Subcutaneous abdominal adipose tissue (tissue), 5 donors: ENCODE measurements around the gene AQP6.

Experiments used
- H3K27ac ChIP-seq: one replicate; pipeline ENCODE4 v1.7.0; 2013; ENCODE audit warnings: low read depth, mild to moderate bottlenecking, inconsistent platforms, low read length, moderate library complexity
- H3K27me3 ChIP-seq, 5 donors: one replicate each; pipeline ENCODE4 v1.7.0; 2013; ENCODE audit warnings: low read length in 5 of 5, inconsistent platforms in 1 of 5; ENCODE audit not compliant: control insufficient read depth in 5 of 5, insufficient read depth in 4 of 5
- H3K36me3 ChIP-seq, 5 donors: one replicate each; pipeline ENCODE4 v1.7.0; 2013; ENCODE audit warnings: low read length in 5 of 5; ENCODE audit not compliant: control insufficient read depth in 5 of 5, insufficient read depth in 5 of 5
- H3K4me1 ChIP-seq, 5 donors: one replicate each; pipeline ENCODE4 v1.7.0; 2013; ENCODE audit warnings: low read length in 5 of 5, mild to moderate bottlenecking in 3 of 5, moderate library complexity in 1 of 5; ENCODE audit not compliant: control insufficient read depth in 5 of 5, insufficient read depth in 5 of 5
- H3K4me3 ChIP-seq, 5 donors: one replicate each; pipeline ENCODE4 v1.7.0; 2013; ENCODE audit warnings: low read length in 5 of 5, low read depth in 1 of 5
- H3K9ac ChIP-seq, 5 donors: one replicate each; pipeline ENCODE4 v1.7.0; 2013; ENCODE audit warnings: low read length in 5 of 5, mild to moderate bottlenecking in 4 of 5, moderate library complexity in 3 of 5
- H3K9me3 ChIP-seq, 5 donors: one replicate each; pipeline ENCODE4 v1.7.0; 2013; ENCODE audit warnings: low read length in 5 of 5; ENCODE audit not compliant: control insufficient read depth in 5 of 5
- donor health status: healthy.
- donor health status: healthy.
- donor health status: healthy.
- donor health status: healthy.
- donor health status: healthy.

The AQP6 gene

DNA sequence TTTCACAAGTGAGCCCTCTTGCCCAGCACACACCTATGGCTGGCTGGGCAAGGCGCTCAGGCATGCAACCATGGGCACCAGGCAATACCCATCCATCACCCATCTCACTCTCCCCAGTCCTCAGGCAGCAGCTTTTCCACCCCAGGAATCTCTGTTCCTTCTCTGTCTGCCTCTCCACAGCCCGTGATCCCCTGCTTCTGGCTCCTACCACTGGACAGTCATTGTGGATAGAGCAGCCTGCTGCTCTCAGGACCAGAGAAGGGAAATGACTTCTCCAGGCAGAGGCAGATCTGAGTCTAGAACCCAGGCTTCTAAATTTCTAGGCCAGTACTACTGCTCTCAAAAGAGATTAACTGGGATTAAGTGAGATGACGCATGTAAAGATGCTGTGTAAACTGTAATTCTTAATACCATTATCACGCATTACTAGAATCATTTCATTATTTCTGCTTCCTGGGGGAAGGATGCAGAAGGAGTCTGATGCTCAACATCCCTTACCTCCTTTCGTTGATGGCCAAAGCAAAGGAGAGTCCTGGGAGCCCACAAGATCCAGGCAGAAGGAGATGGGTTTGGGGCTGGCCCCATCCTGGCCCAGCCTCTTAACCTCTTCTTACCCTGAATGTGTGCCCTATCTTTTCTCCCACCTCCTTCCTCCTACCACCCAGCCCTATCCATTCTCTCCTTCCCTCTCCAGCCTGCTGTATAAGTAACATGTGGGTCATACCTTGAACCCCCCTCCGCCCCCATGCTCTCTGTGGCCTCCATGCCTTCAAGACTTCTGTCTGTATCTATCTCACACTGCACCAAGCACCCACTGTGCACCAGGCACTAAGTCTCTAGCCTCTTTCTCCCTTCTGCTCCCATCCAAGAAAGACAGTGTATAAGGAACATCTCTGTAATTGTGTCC lies 15.8 kb upstream of the AQP6 start:
- Histone ChIP-seq H3K4me3 (no peak overlapping the region), H3K27me3 (peaks cover 45 to 61% (median 55%) of the 10 kb centered on the region in 5 donors), H3K27ac (no peak overlapping the region), H3K9me3 (no peaks in the 10 kb centered on the region), H3K9ac (no peak overlapping the region), H3K4me1 (peaks cover 0 to 20% (median 3%) of the 10 kb centered on the region in 5 donors), H3K36me3 (no peaks in the 10 kb centered on the region)

DNA sequence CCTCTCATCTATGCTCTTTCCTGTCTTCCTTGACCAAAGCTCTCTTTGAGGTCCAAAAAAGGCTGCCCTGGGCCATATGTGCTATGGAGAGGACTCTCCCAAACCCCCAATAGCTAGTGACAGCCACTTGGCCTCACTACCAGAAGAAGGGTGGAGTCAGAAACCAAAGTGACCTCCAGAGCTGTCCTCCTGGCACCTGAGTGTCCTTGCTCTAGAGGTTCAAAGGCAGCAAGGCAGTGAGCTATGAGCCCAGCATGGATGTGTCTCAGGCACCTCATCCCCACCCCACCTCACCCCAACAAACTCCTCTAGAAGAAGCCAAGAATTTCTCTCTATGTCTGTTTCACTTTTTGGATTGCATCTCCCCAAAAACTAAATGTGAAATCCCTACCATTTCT lies 15.2 kb upstream of the AQP6 start:
- no peak overlapping the region for H3K9ac ChIP-seq
- H3K27ac ChIP-seq, result no peak overlapping the region
- H3K4me1 ChIP-seq, result peaks cover 0 to 20% (median 3%) of the 10 kb centered on the region in 5 donors
- no peaks in the 10 kb centered on the region for H3K36me3 ChIP-seq
- no peaks in the 10 kb centered on the region for H3K9me3 ChIP-seq
- H3K4me3 ChIP-seq, result no peak overlapping the region
- H3K27me3 ChIP-seq, result peaks cover 45 to 68% (median 52%) of the 10 kb centered on the region in 5 donors

DNA sequence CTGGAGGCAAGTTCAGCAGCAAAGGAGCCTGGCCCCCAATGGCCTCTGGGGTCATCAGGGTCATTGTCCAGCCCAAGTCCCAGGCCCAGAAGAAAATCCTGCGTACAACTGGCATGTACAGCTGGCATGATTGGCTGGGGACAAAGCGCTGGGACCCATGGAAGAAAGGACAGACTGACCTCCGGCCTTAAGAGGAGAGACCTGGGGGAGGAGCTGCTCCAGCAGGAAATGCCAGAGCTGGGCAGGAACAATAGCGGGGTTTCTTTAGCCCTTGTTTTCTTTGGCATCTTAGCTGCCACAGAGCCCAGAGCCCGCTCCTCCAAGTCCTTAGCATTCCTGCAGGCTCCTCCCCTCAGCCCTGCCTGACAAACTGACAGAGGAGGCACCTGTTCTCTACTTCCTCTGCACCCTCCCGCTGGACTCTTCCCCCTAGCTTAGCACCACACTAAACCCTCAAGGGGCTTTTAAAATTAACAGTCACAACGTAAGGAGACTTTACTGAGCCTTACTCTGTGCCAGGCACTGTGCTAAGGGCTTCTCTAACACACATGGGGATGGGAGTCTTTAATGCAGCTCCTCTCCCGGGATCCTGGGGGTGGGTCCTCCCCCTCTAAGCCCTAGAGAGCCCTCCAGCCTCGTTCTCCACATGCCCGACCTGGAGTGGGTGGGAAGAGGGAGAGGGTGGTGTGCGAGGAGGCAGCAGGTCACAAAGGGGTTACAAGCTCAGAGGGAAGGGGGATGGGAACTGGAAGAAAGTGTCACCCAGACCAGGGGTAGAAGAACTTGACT lies 12.9 kb upstream of the AQP6 start:
- Histone ChIP-seq H3K27ac (no peak overlapping the region), H3K4me3 (no peak overlapping the region), H3K4me1 (peaks cover 0 to 20% (median 3%) of the 10 kb centered on the region in 5 donors), H3K36me3 (no peaks in the 10 kb centered on the region), H3K27me3 (peaks cover 36 to 65% (median 45%) of the 10 kb centered on the region in 5 donors), H3K9me3 (no peaks in the 10 kb centered on the region), H3K9ac (no peak overlapping the region)

DNA sequence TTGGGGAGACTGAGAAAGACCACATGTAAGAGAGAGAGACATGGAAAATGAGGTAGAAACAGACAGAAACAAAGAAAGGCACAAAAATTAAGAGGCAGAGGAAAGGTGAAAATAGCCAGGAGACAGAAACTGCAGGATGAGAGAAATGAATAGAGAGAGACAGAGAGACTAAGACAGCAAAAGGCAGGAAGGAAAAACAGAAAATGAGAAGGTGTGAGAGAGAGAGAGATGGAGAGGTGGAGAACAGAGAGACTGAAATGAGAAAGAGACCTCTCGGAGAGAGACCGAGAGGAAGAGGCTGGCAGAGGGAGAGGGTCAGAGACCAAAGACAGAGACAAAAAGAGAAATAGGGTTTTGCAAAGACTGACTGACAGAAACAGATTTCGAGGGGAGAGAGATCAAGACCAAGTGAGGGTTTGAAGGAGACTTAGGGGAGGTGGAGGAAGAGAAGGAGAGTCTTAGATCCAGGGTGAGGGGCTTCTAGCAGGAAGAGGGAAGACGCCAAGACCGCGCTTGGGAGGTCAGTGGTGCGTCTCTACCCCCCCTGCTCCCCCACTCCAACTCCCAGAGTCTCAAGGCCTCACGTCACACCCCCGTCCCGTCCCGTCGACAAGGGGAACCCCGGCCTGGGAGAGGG lies 12.2 kb upstream of the AQP6 start:
- no peak overlapping the region for H3K27ac ChIP-seq
- H3K4me1 ChIP-seq, result peaks cover 0 to 20% (median 3%) of the 10 kb centered on the region in 5 donors
- no peaks in the 10 kb centered on the region for H3K9me3 ChIP-seq
- no peak overlapping the region for H3K4me3 ChIP-seq
- H3K9ac ChIP-seq, result no peak overlapping the region
- H3K36me3 ChIP-seq, result no peaks in the 10 kb centered on the region
- H3K27me3 ChIP-seq, result peaks cover 34 to 61% (median 42%) of the 10 kb centered on the region in 5 donors

DNA sequence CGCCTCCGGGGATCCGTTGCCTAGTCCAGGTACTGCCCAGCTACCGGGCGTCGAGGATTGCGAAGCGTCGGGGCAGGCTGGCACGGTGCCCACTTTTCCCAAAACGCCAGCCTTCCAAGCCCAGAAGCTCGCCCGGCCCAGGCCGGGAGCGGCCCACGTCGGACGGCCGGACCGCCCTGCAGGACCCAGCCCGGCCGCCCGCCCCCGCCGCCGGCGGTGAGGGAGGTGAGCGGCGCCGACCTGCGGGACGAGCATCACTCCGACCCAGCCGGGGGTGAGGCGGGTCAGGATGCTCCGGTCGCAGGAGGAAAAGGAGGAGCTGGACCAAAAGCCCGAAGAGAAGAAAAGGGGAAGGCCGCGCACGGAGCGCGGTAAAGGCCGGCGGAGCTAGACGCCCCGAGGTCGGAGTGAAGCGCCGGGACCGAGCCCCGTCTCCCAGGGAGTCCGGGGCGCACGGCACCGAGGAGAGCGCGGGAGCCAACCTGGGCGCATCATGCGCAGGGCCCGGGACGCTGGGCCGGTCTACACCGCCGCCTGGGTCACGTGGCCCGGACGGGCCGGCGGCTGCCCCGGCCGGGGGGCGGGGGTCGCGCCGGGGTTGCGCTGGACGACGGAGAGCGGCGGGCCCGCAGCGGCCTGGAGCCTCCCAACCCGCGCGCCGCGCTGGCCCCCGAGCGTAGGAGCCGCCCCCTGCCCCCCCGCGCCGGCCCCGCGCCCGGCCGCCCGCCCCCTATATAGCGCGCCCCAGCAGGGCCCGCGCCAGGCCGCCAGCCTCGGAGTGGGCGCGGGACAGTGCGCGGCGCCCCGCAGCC lies 11.4 kb upstream of the AQP6 start, which contains the start of gene AQP5:
Gene AQP5, plus strand, starts transcription at position 762 of the 812 bp plus-strand sequence. CDS start 146 bp downstream, outside the sequence.
- Histone ChIP-seq H3K4me3 (peak within 1 kb of the TSS in 3 of 5 donors; percentile 16 to 44 (median 38)), H3K27ac (no peak within 1 kb of the TSS), H3K9me3 (no peaks in the 10 kb centered on the region), H3K4me1 (peaks cover 0 to 20% (median 3%) of the 10 kb centered on the region in 5 donors), H3K9ac (no peak within 1 kb of the TSS), H3K36me3 (no peaks in the 10 kb centered on the region), H3K27me3 (peaks cover 29 to 65% (median 42%) of the 10 kb centered on the region in 5 donors)

DNA sequence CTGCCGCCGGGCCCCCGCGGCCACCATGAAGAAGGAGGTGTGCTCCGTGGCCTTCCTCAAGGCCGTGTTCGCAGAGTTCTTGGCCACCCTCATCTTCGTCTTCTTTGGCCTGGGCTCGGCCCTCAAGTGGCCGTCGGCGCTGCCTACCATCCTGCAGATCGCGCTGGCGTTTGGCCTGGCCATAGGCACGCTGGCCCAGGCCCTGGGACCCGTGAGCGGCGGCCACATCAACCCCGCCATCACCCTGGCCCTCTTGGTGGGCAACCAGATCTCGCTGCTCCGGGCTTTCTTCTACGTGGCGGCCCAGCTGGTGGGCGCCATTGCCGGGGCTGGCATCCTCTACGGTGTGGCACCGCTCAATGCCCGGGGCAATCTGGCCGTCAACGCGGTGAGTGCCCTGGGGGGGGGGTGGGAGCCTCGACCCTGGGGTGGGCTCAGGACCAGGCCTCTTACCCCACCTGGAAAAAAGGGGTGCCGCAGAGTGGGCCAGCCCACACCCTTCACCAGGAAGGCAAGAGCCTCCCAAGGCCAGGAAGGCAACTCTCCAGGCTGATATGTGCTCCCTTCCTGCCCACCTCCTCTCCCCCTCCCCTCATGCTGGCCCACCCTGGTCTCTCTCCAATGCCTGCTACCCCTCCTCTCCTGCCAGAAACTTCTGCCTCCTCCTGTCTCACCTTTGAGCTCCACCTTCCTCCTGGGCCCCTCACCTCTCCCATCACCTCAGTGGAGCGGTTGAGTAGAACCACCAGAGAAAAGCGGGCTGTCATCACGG lies 10.6 kb upstream of the AQP6 start:
- no peak overlapping the region for H3K4me3 ChIP-seq

DNA sequence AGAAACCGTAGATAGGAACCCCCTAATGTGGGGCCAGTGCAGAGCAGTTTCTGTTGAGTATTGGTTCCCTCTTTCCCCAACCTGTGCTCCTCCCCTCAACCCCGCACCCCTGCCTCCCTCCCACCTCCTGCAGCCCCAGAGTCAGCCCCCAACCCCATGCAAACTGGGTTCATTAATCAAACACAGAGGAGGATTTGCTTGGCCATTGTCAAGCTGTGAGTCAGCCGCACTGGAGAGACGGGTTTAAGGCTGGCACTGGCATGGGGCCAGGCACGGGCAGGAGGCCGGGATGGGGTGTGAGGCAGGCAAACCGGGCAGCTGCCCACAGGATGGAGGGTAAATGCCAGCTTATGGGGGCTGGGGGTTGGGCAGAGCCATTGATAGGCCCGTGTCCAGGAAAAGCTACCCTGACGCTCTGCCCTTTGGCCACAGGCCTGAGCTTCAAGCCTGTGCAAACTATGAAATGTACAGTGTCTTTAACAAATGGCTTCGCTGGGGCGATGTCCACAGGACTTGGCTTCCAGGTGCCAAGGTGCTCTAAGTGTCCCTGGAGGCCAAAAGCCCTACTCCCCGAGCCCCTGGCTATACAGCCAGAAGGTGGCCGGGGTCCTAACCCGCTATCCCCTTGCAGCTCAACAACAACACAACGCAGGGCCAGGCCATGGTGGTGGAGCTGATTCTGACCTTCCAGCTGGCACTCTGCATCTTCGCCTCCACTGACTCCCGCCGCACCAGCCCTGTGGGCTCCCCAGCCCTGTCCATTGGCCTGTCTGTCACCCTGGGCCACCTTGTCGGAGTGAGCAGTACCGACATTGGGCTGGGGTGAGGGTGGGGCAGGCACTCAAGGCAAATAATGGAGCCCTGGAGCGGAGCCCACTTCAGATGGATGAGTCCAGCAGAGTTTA lies 9.6 kb upstream of the AQP6 start:
- H3K27ac ChIP-seq, result no peak overlapping the region
- peaks cover 0 to 31% (median 14%) of the 10 kb centered on the region in 5 donors for H3K4me1 ChIP-seq
- no peak overlapping the region for H3K9ac ChIP-seq
- H3K27me3 ChIP-seq, result peaks cover 22 to 52% (median 35%) of the 10 kb centered on the region in 5 donors
- no peak overlapping the region for H3K4me3 ChIP-seq
- H3K9me3 ChIP-seq, result no peaks in the 10 kb centered on the region
- H3K36me3 ChIP-seq, result no peaks in the 10 kb centered on the region

More for the DNA sequence above, 10.6 kb upstream of the AQP6 start:
- no peaks in the 10 kb centered on the region for H3K36me3 ChIP-seq
- no peaks in the 10 kb centered on the region for H3K9me3 ChIP-seq
- H3K4me1 ChIP-seq, result peaks cover 0 to 23% (median 6%) of the 10 kb centered on the region in 5 donors
- no peak overlapping the region for H3K9ac ChIP-seq
- peaks cover 26 to 57% (median 39%) of the 10 kb centered on the region in 5 donors for H3K27me3 ChIP-seq
- no peak overlapping the region for H3K27ac ChIP-seq
